GM18520 (cell line): ENCODE measurements around the gene ZNF236.

Experiments used
- ATAC-seq: cut with Tn5 transposase; IDR thresholded peaks from one replicate; pipeline ENCODE4 v1.9.1; 2021; ENCODE audit not compliant: unreplicated experiment

ZNF236 gene

GRCh38 chr18:76819411-76820136 lies 2.8 kb upstream of the ZNF236 start:
- ATAC-seq = no peak

DNA sequence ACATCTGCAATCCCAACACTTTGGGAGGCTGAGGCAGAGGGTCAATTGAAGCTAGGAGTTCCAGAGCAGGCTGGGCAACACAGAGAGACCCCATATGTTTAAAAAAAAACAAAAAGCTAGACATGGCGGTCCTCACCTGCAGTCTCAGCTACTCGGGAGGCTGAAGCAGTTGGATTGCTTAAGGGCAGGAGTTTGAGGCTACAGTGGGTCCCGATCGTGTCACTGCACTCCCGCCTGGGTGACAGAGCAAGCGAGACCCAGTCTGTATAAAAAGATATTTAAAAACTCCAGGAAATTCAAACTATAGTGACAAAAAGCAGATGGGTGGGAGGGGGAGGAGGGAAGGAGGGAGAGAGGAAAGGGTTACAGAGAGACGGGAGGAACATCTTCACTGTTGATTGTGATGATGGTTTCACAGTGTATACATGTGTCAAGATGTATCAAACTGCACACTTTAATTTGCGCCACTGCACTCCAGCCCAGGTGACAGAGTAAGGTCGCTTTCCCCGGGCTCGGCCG lies 942 bp upstream of the ZNF236 start:
- no peak for ATAC-seq

- ATAC-seq = peak; percentile 33
Observed at GRCh38 chr18:76821875-76822505, 367 bp upstream of the ZNF236 start.

GRCh38 chr18:76823161-76823538 lies 793 bp downstream of the ZNF236 start:
- ATAC-seq = no peak

DNA sequence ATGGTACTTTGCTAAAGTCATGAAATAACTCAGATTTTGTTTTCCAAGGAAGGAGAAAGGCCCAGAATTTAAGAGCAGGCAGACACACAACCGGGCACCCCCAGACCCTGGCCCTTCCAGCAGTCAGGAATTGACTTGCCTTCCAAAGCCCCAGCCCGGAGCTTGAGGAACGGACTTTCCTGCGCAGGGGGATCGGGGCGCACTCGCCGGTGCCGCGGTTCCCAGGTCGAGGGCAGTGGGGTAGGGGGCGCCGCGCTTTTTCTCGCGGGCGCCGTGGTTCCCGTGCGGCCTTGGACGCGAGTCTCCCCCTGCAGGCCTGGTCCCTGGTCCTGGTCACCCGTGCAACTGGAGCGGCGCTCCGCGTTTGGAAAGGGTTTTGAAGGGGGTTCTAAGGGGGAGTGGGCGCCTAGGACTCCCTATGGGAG lies 1.2 kb downstream of the ZNF236 start:
- ATAC-seq = no peak

- no peak for ATAC-seq
Observed at GRCh38 chr18:76824145-76824676, 1.9 kb downstream of the ZNF236 start.

DNA sequence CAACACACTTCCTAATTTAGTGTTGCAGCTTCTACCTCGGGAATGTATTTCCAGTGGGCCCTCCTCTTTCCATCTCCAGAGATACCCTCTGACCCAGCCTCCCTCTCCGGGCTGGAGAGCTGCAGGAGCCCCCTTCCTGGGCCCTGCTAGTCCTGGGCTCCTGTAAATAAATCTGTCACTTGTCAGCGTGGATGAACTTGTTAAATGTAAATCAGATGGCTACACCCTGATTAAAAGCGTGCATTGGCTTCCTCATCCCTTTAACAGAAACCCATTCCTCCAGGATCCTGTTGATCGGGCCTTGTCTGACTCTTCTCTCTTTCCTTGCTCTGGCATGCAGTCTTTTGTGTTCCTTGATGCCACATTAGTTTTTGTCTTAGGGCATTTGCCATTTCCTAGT lies 2.4 kb downstream of the ZNF236 start:
- ATAC-seq = no peak

DNA sequence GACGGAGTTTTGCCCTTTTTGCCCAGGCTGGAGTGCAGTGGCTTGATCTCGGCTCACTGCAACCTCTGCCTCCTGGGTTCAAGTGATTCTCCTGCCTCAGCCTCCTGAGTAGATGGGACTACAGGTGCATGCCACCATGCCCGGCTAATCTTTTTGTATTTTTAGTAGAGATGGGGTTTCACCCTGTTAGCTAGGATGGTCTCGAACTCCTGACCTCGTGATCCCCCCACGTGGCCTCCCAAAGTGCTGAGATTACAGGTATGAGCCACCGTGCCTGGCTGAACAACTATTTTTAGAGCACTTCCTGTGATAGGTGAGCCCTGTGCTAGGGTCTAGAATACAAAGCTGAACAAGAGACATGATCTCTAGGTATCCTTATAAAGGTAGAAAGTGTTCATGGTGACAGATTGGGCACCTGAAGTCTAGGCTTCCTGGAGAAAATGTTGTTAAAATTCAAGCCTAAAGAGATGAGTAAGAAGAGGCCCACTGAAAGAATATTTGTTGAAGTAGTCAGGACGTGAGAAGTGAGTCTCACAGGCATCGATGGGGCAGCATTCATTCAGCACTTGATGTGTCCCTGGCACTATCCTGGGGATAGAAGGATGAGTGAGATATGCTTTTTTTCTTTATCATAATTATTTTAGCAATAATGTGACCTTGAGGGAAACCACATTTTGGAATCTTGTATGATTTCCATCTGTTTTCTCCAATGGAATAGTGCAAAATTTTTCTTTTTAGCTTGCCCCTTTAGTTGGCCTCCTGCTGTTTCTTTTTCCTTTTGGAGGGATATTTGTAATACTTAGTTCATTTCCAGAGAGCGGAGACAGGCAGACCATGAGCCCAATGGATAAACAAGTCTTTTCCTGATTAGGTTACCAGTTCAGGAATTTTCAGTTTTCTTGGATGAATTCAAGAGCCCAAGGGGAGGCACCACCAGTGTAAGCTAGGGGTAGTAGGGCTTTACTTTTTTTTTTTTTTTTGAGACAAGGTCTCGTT lies 5.1 kb downstream of the ZNF236 start:
- ATAC-seq = no peak

- ATAC-seq = no peak
Observed at GRCh38 chr18:76834379-76834778, 12.0 kb downstream of the ZNF236 start.

- no peak for ATAC-seq
Observed at GRCh38 chr18:76835380-76835779, 13.0 kb downstream of the ZNF236 start.

- ATAC-seq = no peak
Observed at GRCh38 chr18:76837071-76837470, 14.7 kb downstream of the ZNF236 start.

DNA sequence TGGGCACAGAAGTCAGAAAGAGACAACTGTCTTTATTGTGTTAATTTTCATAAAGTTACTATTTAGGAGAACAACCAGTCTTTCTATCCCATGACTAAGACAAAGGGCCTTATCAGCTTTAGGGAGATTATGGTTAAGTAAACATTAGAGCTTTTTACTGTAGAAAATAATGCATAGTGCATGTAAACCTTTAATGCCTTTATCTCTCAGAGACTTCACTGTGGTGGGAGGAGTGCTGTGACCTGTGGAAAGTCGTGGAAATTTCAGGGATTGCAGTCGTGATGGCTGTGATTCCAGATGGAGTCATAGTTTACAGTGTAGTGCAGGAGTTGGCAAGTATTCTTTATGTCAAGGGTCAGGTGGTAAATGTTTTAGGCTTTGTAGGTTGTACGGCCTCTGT lies 15.8 kb downstream of the ZNF236 start:
- ATAC-seq = no peak

- no peak for ATAC-seq
Observed at GRCh38 chr18:76839086-76839794, 16.9 kb downstream of the ZNF236 start.

DNA sequence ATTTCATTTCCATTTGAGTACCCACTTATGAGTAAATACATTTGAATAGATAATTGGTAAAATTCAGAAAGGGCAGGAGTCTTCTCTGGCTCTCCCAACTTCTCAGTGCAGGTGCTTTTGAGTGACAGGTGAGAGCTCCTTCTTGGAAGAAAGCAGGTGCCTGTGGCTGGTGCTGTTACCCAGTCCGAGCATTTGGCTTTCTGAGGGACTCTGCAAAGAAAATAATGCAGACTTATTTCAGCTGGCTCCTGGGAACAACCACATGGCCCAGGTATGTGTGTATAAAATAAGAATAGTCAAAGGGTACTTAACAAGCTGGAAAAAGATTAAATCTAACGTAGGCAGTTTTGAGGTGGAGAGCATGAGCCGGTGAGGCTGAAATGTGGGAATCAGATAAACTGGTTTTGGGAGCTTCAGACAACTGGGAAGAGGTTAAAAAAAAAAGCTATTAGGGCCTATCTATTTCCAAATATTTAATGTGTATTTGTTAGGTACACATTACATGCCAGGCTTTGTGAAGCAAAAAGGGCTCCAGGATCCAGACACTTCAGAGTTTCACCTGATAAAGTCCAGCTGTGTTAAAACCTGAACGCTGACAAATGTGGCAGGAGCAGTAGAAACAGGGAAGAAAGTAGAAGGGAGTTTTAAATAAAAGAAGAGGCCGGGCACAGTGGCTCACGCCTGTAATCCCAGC lies 20.6 kb downstream of the ZNF236 start:
- no peak for ATAC-seq

DNA sequence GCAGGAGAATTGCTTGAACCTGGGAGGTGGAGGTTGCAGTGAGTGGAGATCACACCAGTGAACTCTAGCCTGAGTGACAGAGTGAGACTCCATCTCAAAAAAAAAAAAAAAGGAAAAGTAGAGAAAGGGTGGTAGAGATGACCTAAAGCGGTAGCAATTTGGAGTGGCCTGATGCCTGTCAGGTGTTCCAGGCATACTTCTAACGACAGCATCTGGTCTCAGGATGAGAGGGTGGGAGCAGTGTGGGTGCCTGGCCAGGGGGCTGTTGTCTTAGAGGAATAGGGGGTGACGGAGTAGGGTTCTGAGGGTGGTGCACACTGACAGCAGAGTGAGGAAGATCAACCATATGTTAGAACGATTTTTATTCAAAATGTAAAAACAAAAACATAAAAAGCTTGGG lies 21.8 kb downstream of the ZNF236 start:
- ATAC-seq = no peak

- ATAC-seq = no peak
Observed at GRCh38 chr18:76844742-76845477, 22.6 kb downstream of the ZNF236 start.

GRCh38 chr18:76846217-76846616 lies 23.9 kb downstream of the ZNF236 start:
- ATAC-seq = no peak

GRCh38 chr18:76847916-76848315 lies 25.6 kb downstream of the ZNF236 start:
- ATAC-seq = no peak

- no peak for ATAC-seq
Observed at GRCh38 chr18:76850112-76850511, 27.8 kb downstream of the ZNF236 start.
